ENCODE results near the gene DMAC1.

GRCh38 chr9:7828334-7828733, 28.8 kb upstream of the DMAC1 start:
- TF ChIP-seq, protein P1, sequence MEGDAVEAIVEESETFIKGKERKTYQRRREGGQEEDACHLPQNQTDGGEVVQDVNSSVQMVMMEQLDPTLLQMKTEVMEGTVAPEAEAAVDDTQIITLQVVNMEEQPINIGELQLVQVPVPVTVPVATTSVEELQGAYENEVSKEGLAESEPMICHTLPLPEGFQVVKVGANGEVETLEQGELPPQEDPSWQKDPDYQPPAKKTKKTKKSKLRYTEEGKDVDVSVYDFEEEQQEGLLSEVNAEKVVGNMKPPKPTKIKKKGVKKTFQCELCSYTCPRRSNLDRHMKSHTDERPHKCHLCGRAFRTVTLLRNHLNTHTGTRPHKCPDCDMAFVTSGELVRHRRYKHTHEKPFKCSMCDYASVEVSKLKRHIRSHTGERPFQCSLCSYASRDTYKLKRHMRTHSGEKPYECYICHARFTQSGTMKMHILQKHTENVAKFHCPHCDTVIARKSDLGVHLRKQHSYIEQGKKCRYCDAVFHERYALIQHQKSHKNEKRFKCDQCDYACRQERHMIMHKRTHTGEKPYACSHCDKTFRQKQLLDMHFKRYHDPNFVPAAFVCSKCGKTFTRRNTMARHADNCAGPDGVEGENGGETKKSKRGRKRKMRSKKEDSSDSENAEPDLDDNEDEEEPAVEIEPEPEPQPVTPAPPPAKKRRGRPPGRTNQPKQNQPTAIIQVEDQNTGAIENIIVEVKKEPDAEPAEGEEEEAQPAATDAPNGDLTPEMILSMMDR (IDR thresholded peaks at IDR 0.05) = no peak
- no peak for TF ChIP-seq POLR2A (IDR thresholded peaks at IDR 0.05)
